HG03442 (cell line): ENCODE results near the gene XPNPEP2.

Experiments
- ATAC-seq: cut with Tn5 transposase; IDR thresholded peaks from one replicate; pipeline ENCODE4 v1.9.1; 2021; ENCODE audit warnings: mild to moderate bottlenecking, moderate library complexity; ENCODE audit not compliant: unreplicated experiment

The XPNPEP2 gene, protein sequence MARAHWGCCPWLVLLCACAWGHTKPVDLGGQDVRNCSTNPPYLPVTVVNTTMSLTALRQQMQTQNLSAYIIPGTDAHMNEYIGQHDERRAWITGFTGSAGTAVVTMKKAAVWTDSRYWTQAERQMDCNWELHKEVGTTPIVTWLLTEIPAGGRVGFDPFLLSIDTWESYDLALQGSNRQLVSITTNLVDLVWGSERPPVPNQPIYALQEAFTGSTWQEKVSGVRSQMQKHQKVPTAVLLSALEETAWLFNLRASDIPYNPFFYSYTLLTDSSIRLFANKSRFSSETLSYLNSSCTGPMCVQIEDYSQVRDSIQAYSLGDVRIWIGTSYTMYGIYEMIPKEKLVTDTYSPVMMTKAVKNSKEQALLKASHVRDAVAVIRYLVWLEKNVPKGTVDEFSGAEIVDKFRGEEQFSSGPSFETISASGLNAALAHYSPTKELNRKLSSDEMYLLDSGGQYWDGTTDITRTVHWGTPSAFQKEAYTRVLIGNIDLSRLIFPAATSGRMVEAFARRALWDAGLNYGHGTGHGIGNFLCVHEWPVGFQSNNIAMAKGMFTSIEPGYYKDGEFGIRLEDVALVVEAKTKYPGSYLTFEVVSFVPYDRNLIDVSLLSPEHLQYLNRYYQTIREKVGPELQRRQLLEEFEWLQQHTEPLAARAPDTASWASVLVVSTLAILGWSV

DNA sequence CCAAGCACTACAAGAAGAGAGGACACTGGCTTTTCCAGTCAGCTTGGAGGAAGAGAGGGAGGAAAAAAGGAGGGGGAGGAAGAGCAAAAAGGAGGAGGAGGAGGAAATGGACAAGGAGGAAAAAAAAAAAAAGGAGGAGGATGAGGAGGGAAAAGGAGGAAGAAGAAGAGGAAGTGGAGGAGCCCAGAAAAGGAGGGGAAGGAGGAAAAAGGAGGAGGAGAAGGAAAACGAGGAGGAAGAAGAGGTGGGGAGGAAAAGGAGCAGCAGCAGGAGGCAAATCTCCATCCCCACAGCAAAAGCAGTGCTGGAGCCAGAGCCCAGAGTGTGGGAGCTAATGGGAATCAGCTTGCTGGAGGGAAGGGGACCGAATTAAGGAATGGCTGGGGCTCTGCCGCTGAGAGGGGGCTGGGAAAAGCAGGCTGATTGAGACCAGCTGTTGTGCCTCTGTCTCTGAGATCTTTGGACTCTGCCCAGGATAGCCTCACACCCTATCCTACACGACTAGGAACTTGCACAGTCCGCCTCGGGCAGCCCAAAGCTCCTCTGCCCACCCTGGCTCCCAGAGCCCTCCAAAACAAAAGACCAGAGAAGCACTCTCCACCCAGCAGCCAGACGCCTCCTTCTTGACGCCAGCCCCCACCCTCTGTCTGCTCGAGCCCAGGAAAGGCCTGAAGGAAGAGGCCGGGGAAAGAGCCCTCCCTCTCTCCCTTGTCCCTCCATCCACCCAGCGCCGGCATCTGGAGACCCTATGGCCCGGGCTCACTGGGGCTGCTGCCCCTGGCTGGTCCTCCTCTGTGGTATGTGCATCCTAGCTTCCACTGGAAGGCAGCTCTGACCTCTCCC, at the start of gene XPNPEP2:
Gene XPNPEP2 (plus strand): TSS at position 514 of the 843 bp plus-strand sequence. CDS start 235 bp downstream, at position 749.
- no peak for ATAC-seq

DNA sequence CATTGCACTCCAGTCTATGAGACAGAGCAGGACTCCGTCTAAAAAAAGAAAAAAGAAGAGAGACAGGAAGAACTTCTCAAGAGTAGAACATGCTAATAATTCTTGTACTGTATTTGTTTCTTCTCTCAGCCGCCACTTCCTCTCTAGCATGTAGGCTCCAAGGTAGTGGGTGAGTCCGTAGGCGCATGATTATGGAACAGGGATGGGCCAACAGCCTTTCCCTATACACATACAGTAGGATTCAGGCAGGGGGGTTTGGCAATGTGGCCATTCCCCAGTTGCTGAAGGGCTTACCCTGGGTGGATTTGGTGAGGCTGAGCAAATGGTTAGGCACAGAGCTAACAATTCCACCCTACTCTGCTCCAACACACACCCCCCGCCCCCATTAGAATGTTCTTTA, 49.0 kb upstream of the XPNPEP2 start:
- ATAC-seq = no peak

DNA sequence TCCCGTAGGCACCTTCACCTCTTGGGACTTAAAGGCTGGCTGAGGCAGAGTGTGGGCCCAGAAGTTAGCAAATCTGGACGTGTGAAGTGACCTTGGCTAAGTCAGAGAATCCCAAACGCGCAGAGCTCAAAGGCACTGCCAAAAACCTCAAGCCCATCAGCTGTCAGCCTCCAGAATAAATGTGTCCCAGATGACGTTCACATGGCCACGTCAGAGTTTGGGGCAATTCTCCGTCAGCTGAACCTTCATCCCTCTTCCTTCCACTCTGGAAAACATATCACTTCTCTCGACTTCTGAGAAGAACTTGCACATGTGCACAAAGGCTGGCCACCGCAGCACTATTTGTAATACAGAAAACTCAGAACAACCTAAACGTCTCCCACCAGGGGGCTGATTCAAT, 48.3 kb upstream of the XPNPEP2 start:
- ATAC-seq = no peak

DNA sequence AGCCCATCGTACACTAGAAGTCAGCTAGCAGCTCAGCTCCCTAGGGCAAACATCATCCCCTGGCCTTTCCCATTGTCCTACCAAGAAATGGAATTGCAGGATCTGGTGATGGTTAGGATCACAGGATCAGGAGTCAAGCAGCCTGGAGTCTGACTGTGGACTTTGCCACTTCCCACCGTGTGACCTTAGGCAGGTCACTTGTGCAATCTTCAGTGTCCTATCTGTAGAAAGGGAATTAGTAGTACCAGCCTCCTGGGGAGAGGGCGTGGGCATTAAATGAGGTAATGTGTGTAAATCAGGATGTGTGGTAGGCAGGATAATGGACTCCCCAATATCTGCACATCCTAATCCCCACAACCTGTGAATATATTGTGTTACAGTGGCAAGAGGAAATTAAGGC, 45.4 kb upstream of the XPNPEP2 start:
- no peak for ATAC-seq

DNA sequence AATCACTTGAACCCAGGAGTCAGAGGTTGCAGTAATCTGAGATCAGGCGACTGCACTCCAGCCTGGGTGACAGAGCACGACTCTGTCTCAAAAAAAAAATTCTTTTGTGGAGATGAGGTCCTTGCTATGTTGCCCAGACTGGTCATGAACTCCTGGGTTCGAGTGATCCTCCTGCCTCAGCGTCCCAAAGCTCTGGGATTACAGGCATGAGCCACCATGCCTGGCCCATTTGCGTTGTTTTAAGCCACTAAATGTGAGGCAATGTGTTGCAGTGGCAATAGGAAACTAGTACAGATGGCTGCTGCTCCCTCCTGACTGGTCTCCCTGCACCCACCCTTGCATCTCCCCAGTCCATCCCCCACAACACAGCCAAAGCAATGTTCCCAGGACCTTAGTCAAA, 44.0 kb upstream of the XPNPEP2 start:
- no peak for ATAC-seq

DNA sequence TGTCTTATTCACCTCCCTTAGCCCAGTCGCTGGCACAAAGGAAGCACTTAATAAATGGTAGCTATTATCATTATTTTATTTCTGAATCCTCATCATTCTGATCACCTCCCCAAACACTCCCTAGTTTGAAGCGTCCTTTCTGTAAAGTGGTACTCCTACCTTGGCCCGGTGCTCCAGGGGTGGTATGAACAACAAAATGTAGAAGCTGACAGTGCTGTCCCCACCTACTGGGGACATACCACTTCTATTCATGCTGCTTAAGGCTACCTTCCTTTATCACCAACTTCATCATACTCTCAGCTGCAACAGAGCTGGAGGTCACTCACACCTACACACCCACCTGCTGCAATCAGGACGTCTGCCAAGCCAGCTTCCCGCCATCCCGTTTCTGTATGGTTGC, 43.2 kb upstream of the XPNPEP2 start:
- no peak for ATAC-seq

DNA sequence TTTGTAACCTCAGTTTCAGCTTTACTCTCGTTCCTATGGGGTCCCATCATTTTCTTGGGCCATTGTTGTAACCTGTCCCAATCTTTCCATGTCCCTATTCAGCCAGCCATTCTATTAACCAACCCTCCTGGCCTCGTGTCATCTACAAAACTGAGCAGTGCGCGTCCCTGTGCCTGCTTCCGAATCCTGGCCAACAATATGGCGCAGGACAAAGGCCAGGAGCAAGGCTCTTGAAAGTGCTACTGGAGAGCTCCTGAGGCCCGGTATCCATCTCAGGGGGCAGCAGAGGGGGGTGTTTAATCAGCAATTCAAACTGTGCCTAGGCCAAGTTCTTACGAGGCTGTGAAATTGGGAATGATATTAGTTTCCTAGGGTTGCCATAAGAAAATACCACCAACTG, 42.8 kb upstream of the XPNPEP2 start:
- no peak for ATAC-seq

DNA sequence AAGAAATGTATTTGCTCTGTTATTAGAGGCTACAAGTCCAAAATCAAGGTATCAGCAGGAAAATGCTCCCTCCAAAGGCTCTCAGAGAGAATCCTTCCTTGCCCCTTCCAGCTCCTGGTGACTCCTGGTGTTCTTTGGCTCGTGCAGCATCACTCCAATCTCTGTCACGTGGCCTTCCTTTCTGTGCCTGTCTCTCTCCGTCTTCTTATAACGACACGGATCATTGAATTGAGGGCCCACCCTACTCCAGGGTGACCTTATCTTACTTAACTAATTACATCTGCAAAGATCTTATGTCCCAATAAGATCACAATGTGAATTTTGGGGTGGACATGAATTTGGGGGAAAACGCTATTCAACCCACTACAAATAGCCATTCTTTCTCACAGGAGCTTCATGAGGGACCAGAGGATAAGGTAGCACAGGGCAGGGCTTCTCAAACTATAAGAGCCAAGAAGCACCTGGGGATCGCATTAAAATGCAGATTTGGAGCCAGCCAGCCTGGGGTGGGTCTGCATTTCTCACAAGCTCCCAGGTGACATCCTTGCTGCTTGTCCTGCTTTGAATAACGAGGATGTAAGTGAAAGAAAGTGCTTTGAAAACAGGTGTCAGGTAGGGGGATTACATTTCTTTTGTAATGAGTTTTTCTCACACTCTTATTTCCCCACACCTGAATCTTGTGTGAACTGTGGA, 42.2 kb upstream of the XPNPEP2 start:
- no peak for ATAC-seq

DNA sequence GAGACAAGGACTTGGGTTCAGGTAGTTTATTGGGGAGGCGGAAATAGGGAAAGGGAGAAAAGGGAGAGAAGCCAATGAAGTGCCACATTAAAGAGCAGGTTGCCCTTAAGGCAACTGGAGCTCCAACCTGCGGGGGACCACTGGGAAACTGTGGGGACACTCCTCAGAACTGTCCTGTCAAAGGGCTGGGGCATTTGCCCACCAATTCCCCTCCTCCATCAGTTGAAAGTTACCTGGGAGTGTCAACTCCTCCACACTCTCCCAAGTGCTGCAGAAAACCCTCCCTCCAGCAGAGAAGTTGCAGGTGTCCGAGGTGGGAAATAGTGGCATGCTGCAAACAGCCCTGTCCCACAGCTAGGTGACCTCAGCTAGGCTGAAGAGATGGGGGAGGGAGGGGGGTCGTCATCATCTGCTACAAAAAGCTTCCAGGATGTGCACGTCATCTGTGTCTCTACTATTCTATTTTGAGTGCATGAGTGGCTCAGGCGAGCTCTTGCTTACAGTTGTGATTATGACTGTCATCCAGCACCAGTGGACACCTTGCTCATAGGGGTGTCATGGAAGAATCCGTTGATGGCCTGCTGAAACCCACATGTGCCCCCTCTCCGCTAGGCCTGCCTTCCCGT, 41.5 kb upstream of the XPNPEP2 start:
- no peak for ATAC-seq

DNA sequence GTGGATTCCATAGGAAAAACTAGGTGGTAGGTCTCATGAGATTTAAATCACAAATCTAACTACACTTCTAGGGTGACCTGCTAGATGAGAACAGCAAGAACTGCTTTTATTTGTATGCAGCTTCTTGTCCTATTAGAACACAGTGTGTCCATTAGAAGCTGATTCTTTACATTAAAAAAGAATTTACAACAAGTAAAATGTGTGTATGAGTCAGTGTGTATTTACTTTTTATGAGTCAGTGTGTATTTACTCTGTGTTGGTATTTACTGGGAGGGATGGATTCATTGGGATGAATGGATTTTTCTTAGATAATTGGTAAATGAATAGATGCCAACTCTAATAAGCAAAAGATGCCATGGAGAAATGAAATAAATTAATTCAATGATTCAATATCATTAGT, 40.6 kb upstream of the XPNPEP2 start:
- ATAC-seq = no peak

DNA sequence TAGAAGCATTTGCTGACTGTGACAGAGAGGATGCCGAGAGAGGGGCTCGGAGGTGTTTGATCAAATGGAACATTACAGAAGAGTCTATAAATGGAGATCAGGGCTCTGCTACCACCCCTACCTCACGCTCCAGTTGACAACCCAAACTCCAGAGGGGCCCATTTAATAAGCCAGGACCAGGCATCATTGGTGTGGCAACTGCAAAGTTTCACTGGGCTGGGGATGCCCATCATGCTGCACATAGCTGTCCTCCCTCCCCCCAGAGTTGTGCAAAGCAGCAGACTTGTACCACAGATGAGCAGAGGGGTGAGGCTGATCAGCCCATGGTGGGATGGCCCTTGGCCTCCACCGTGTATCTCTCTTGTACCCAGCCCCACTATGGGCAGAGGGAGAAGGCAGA, 38.2 kb upstream of the XPNPEP2 start:
- no peak for ATAC-seq

DNA sequence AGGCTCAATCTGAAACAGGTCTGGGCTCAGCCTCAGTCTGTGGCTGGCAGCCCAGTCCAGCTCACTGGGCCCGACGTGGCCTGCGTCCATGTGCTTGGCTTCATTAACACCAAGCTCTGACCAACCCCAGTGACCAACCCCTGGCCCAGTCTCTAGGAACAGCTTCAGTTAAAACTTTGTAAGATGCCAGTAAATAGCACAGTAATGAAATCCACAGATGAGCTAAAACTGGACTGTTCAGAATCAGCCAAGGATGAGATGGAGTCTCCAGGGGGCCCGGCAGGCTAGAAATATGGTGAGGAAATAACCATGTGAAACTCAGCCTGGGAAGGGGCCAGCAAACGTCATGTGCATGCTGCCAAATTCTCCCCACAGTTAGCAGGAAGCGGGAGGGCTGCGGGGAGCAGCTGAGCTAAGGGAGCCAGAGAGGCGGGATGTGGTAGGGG, 37.1 kb upstream of the XPNPEP2 start:
- ATAC-seq = no peak

DNA sequence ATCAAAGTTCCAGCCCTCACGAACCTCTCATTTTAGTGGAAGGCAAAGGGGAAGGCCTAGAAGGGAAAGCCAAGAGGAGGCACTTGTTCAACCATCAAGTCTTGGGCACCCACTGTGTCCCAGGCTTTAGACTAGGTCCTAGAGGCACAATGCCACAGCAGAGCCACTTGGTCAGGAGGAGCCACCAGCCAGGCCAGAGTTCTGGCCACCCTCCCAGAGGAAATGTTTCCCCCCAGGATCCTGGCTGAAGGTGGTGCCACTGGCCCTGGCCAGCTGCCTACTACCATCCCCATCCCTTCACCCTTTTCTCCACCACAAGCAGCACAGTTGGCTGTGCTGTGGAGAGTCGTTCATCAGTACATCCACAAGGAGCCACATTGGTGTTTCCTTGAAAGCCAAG, 34.3 kb upstream of the XPNPEP2 start:
- no peak for ATAC-seq

DNA sequence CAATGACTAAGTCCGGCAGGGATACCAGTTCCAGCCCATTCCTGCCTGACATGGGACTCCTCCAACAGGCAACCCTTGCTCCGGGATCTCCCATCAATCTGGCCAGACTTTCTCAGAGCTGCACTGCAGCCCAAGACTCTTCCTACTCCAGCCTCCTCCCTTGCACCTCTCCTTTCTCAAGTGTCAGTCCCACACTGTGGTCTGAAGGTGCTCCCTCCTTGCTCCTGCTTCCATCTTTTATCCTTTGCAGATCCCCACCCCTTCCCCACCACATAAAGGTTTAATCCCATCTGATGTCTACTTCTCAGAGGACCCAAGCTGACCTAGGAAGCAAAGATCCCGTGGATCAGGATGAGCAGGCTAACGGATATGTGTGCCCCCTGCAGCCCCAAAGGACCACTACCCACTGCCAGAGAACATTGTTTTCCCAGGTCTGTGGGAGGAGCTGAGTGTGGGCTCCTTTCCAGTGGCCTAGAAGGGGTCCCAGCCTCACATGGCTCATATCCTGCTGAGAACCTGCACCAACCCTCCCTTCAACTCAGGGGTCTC, 33.3 kb upstream of the XPNPEP2 start:
- no peak for ATAC-seq

DNA sequence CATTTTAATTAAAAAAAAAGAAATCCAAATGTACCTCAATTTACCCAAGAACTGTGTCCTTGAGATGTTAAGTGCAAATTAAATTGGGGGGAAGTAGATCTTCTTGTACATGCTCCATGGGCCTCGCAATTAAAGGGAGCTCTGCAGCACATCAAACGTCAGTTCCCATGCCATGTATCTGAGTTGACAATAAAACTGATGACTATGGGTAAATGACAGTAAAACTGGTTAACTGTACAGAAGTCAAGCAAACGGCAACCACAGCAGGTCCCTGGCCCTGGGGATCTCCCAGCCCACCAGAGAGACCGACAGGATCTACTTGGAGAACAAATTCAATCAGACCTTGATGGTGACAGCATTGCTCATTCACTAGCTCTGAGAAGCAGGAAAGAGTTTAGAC, 32.8 kb upstream of the XPNPEP2 start:
- no peak for ATAC-seq

DNA sequence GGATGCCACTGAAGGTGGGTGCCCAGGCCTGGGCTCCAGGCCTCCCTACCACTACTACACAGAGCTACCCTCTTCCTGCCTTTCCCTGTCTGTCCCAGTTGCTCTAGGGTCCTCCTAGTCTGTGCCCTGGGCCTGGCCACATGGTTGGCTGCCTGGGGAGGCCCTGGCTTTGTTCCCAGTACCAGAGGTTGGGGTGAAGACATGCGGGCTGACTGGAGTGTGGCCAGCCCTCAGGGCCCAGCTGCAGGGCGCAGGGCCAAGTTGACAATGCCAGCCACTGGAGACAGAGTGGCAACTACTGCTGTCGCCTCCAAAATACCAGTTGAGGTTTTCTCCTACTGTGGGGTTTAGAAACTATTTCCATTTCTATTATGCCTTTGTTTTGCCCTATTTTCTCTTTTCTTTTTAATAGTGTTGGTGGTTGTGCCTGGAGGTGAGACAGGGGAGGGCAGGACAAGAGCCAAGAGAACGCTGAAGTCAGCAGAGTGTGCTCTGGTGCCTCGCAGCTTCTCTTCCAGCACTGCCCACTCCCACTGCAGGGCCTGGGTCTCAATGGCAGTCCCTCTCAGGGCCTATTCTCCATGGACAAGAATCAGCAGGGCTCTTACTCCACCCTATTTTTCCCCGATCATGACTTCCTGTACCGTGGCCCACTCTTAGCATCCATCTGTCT, 32.2 kb upstream of the XPNPEP2 start:
- ATAC-seq = no peak

DNA sequence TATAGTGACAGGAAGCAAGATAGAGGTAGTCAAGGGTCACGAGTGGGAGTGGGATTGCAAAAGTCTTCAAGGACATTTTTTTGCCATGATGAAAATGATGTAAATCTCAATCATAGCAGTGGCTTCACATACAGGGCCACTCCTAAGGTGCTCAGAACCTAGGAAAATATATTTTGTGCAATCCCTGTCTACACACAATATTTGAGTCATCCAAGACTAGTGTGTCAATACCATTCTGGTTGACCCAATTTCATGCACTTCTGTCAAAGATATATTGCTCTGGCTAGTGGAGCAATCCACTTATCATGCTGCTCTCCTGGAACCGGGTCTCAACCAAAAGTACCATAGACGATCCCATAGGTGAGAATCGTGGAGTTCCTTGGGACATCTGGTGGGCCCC, 24.2 kb upstream of the XPNPEP2 start:
- no peak for ATAC-seq

DNA sequence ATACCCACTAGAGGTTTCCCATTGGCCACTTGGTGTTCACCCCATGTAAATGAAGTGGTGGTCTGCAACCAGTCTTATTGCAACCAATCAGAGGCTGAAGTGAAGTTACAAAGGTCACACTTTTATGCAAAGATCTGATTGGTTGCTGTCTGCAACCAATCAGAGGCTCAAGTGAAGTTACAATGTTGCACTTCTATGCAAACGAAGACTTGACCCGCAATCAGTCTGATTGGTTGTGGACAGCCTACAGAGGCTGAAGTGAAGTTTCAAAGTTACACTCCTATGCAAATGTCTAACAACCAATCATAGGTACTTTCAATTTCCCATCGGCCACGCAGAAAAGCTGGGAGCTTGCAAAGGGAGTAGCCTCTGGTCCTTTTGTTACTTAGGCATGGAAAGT, 22.3 kb upstream of the XPNPEP2 start:
- no peak for ATAC-seq

DNA sequence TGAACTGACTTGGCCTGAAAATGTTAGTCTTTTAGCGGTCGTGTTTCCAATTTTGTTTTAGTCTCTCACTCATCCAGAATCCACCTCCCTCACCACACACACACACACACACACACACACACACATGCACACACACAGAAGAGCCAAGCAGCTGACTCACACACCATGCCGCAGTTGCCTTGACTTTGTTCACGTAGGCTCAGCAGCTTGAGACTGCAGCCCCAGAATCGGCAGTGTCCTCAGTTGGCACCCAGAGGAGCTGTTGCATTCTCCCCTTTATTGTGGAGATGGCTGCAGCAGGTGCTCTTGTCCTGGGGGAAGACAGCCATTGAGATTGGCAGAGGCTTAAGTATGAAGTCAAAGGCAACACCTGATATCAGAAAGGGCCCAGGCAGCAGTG, 20.9 kb upstream of the XPNPEP2 start:
- ATAC-seq = no peak

DNA sequence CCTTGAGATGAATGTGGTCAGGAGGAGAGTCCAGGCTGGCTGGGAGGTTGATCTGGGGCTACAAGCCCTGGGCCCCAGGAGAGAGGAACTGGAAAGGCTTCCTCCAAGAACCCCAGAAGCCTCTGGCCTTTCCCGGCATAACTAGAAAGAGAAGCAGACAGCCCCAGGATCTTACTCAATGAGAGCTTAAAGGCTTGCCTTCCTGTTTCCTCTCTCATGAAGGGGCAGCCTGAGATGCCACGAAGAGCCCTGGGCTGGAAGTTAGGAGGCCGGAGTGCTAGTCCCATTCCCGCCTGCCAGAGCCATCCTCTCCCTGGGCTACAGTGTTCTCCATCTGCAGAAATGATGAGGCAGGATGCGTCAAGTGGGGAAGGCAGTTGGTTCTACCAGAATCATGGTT, 20.1 kb upstream of the XPNPEP2 start:
- no peak for ATAC-seq
